Panc1 (cell line): ENCODE results near the gene CNGB1.

Experiments used
- CTCF ChIP-seq: fragments of 450-650 bp; IDR thresholded peaks from 2 replicates; pipeline ENCODE4 v1.5.1; 2017; ENCODE audit warnings: mild to moderate bottlenecking
- POLR2AphosphoS5 ChIP-seq: IDR thresholded peaks from 2 replicates; pipeline ENCODE4 v1.6.1; 2012; ENCODE audit warnings: mild to moderate bottlenecking, low read depth, low read length, moderate library complexity
- TCF7L2 ChIP-seq: IDR thresholded peaks from 2 replicates; pipeline ENCODE4 v1.6.1; 2011; ENCODE audit warnings: mild to moderate bottlenecking, low read depth, low read length, inconsistent platforms
- TF ChIP-seq, protein P1 (sequence below), 2 experiments: IDR thresholded peaks; 2 replicates each; pipeline ENCODE4 v1.6.1; 2011 to 2012; ENCODE audit warnings: low read depth in 2 of 2, control low read depth in 1 of 2, low read length in 1 of 2, mild to moderate bottlenecking in 1 of 2, moderate library complexity in 1 of 2; ENCODE audit not compliant: insufficient read depth in 1 of 2

DNA sequence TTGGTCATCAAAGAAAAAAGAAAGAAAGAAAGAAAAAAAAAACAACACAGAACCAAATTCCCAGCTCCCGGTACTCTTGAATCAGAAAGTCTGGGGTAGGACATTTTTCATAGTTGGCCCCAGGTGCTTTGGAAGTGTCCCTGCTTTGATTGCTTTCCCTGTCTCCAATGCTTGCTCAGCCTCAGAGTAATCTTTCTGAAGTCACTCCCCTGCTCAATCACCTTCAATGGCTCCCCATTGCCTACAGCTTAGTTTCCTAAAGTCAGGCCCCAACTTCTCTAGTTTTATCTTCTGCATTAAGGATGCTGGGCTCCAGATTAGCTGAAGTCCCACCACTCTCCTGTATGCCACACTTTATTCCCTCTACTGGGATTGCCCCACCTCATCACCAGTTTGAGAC lies 17.1 kb downstream of the CNGB1 start:
- no peak for TF ChIP-seq CTCF
- TF ChIP-seq, protein P1, sequence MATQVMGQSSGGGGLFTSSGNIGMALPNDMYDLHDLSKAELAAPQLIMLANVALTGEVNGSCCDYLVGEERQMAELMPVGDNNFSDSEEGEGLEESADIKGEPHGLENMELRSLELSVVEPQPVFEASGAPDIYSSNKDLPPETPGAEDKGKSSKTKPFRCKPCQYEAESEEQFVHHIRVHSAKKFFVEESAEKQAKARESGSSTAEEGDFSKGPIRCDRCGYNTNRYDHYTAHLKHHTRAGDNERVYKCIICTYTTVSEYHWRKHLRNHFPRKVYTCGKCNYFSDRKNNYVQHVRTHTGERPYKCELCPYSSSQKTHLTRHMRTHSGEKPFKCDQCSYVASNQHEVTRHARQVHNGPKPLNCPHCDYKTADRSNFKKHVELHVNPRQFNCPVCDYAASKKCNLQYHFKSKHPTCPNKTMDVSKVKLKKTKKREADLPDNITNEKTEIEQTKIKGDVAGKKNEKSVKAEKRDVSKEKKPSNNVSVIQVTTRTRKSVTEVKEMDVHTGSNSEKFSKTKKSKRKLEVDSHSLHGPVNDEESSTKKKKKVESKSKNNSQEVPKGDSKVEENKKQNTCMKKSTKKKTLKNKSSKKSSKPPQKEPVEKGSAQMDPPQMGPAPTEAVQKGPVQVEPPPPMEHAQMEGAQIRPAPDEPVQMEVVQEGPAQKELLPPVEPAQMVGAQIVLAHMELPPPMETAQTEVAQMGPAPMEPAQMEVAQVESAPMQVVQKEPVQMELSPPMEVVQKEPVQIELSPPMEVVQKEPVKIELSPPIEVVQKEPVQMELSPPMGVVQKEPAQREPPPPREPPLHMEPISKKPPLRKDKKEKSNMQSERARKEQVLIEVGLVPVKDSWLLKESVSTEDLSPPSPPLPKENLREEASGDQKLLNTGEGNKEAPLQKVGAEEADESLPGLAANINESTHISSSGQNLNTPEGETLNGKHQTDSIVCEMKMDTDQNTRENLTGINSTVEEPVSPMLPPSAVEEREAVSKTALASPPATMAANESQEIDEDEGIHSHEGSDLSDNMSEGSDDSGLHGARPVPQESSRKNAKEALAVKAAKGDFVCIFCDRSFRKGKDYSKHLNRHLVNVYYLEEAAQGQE (IDR thresholded peaks at IDR 0.05; ENCODE audit: insufficient read depth in 1 of 2, low read depth in 2 of 2, low read length in 1 of 2): no peak
- no peak for TF ChIP-seq POLR2AphosphoS5
- TF ChIP-seq TCF7L2: no peak
